ENCODE results near the gene MYO5C.

GRCh38 chr15:52251144-52251860 is 44.3 kb downstream of the MYO5C start:
- no peak for TF ChIP-seq CTCF (IDR thresholded peaks at IDR 0.05)
- no peak for TF ChIP-seq POLR2A (IDR thresholded peaks at IDR 0.05)

All from vagina (tissue), 2 donors.